Hematopoietic multipotent progenitor cell treated with erythropoietin and hydrocortisone succinate and interleukin-3 and kit ligand, for 15 days (in vitro differentiated cells): ENCODE data around the gene KRTAP10-10.
"Not testable (repeated sequence)": the region's sequence is repeated elsewhere in the genome, so short reads cannot be mapped to it uniquely, and the experiment has no call there.

Experiments used
- DNase-seq: peaks from one replicate; pipeline ENCODE4 v3.0.0-alpha.2; 2015; ENCODE audit warnings: low spot score

Gene KRTAP10-10

GRCh38 chr21:44684077-44684476 lies 46.9 kb downstream of the KRTAP10-10 start:
- no peak for DNase-seq

- DNase-seq: no peak
Measured at GRCh38 chr21:44684483-44684882, 47.3 kb downstream of the KRTAP10-10 start.

GRCh38 chr21:44685050-44685449 lies 47.9 kb downstream of the KRTAP10-10 start:
- not testable (repeated sequence) for DNase-seq

GRCh38 chr21:44686000-44686781 lies 49.0 kb downstream of the KRTAP10-10 start:
- DNase-seq: no peak

DNA sequence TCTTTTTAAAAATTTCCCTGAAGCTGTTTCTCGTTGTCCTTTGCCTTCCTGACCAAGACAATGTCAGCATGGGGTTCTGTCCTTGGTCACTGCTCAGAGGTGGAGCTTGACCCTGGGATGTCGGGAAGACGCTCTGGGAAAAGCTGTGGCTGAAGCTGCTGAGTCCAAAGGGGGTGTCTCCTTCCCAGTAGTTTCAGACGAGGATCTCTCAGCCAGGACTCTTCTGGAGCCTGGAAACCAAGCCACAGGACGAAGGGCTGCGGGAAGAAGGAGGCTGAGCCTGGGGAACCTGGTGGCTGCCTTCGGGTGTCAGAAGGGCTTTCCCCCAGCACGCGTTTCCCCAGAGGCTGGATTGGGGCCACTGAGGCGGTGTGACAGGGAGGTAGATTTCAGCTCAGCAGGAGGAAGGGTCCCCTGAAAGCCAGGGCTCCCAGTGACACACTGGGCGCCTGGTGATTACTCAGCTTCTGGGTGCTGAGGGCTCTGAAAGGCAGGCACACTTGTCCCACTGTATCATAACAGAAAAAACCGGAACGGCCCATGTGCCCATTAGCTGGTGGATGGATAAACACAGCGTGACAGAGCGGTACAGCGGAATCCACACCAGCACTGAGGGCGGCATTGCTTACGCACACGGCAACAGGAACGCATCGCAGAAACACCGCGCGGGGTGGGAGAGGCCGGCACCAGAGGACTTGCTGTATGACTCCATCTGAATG lies 49.8 kb downstream of the KRTAP10-10 start:
- no peak for DNase-seq

DNA sequence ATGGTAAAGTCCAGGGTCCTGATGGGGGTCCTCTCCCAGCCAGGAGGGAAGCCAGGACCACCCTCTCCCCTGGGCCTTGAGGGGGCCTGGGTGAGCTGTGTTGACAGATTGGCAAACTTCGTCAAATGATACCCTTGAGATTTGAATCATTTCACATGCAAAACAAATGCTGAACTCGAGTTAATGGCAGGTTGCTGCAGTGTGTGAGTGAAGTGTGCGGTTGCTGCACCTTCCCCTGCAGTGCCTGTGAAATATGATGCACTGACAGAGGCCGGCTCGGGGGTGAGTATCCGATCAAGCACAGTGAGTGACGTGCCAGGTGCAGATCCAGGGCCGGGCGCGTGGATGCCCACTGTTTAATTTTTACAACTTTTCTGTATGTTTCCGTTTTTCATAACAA lies 50.5 kb downstream of the KRTAP10-10 start:
- DNase-seq: no peak
